HuH-7 (cell line): ENCODE measurements around the gene ADK.

Experiments used
- DNase-seq: peaks from one replicate; pipeline ENCODE4 v3.0.0; 2011; ENCODE audit warnings: low spot score

Gene ADK

GRCh38 chr10:74623786-74624185, 472.8 kb downstream of the ADK start:
- DNase-seq = no peak

GRCh38 chr10:74624501-74624900, 473.5 kb downstream of the ADK start:
- no peak for DNase-seq

- DNase-seq = no peak
Measured at GRCh38 chr10:74628136-74628535, 477.1 kb downstream of the ADK start.

- no peak for DNase-seq
Measured at GRCh38 chr10:74634995-74635536, 484.0 kb downstream of the ADK start.

- DNase-seq = no peak
Measured at GRCh38 chr10:74635655-74636054, 484.6 kb downstream of the ADK start.

GRCh38 chr10:74637685-74638084, 486.7 kb downstream of the ADK start:
- no peak for DNase-seq

GRCh38 chr10:74640134-74640921, 489.3 kb downstream of the ADK start:
- DNase-seq = no peak

GRCh38 chr10:74641659-74642058, 490.6 kb downstream of the ADK start:
- no peak for DNase-seq

- no peak for DNase-seq
Measured at GRCh38 chr10:74642901-74643595, 492.0 kb downstream of the ADK start.

GRCh38 chr10:74643596-74643975, 492.6 kb downstream of the ADK start:
- no peak for DNase-seq

- DNase-seq = no peak
Measured at GRCh38 chr10:74644738-74645137, 493.7 kb downstream of the ADK start.

GRCh38 chr10:74645692-74646091, 494.7 kb downstream of the ADK start:
- no peak for DNase-seq

GRCh38 chr10:74650613-74651012, 499.6 kb downstream of the ADK start:
- no peak for DNase-seq

GRCh38 chr10:74651565-74651964, 500.5 kb downstream of the ADK start:
- DNase-seq = no peak

GRCh38 chr10:74652664-74653063, 501.6 kb downstream of the ADK start:
- no peak for DNase-seq

- DNase-seq = no peak
Measured at GRCh38 chr10:74658511-74658910, 507.5 kb downstream of the ADK start.

- no peak for DNase-seq
Measured at GRCh38 chr10:74662635-74663034, 511.6 kb downstream of the ADK start.

- DNase-seq = no peak
Measured at GRCh38 chr10:74669210-74669609, 518.2 kb downstream of the ADK start.

- DNase-seq = no peak
Measured at GRCh38 chr10:74671716-74672115, 520.7 kb downstream of the ADK start.

- DNase-seq = no peak
Measured at GRCh38 chr10:74672430-74673165, 521.6 kb downstream of the ADK start.

GRCh38 chr10:74674927-74675326, 523.9 kb downstream of the ADK start:
- DNase-seq = no peak

- no peak for DNase-seq
Measured at GRCh38 chr10:74675484-74675883, 524.5 kb downstream of the ADK start.

- DNase-seq = no peak
Measured at GRCh38 chr10:74677951-74678350, 526.9 kb downstream of the ADK start.
